PFSK-1 (cell line): ENCODE results near the gene UCKL1.

Experiments used
- FOXP2 ChIP-seq: optimal IDR thresholded peaks from 2 replicates; pipeline ENCODE3; 2011; ENCODE audit warnings: borderline replicate concordance, control low read depth, inconsistent platforms; ENCODE audit not compliant: insufficient read depth; ENCODE audit errors: extremely low read length, extremely low read depth
- POLR2AphosphoS5 ChIP-seq: IDR thresholded peaks from 2 replicates; pipeline ENCODE4 v1.6.1; 2012; ENCODE audit warnings: low read depth, mild to moderate bottlenecking, control low read depth, low read length, moderate library complexity
- SIN3A ChIP-seq: IDR thresholded peaks from 2 replicates; pipeline ENCODE4 v1.6.1; 2012; ENCODE audit warnings: mild to moderate bottlenecking, low read length, moderate library complexity, borderline replicate concordance; ENCODE audit not compliant: insufficient read depth
- TAF1 ChIP-seq: IDR thresholded peaks from 2 replicates; pipeline ENCODE4 v1.6.1; 2012; ENCODE audit warnings: low read length, control low read depth, borderline replicate concordance; ENCODE audit not compliant: insufficient read depth
- TF ChIP-seq, protein P1 (sequence below), 2 experiments: IDR thresholded peaks; 2 replicates each; pipeline versions ENCODE4 v1.6.1 to v1.8.0; 2011 to 2012; ENCODE audit warnings: low read depth in 2 of 2, low read length in 2 of 2, control low read depth in 1 of 2, inconsistent platforms in 1 of 2, mild to moderate bottlenecking in 1 of 2, moderate library complexity in 1 of 2; ENCODE audit not compliant: insufficient read depth in 1 of 2

Gene UCKL1

DNA sequence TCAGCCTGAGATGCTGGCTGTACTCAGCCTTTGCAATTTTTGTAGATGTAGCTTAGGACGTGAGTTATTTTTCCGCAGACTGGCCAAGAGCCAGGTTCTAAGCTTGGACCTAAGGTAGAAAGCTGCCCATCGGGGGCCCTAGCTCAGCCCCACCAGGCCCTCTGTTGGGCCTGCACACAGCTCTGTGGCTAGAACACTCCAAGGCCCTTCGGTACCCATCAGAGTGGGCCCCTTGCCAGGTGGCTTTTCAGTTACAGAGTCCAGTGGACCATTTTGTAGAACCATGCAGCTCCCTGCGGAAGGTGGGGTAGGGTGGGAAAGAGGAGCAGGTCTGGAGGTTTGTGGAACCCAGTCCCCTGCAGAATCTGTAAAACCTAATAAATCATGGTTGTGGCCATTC is 22.6 kb downstream of the UCKL1 start:
- TF ChIP-seq TAF1 (no peak), POLR2AphosphoS5 (no peak), FOXP2 (no peak), SIN3A (no peak)
- TF ChIP-seq, protein P1, sequence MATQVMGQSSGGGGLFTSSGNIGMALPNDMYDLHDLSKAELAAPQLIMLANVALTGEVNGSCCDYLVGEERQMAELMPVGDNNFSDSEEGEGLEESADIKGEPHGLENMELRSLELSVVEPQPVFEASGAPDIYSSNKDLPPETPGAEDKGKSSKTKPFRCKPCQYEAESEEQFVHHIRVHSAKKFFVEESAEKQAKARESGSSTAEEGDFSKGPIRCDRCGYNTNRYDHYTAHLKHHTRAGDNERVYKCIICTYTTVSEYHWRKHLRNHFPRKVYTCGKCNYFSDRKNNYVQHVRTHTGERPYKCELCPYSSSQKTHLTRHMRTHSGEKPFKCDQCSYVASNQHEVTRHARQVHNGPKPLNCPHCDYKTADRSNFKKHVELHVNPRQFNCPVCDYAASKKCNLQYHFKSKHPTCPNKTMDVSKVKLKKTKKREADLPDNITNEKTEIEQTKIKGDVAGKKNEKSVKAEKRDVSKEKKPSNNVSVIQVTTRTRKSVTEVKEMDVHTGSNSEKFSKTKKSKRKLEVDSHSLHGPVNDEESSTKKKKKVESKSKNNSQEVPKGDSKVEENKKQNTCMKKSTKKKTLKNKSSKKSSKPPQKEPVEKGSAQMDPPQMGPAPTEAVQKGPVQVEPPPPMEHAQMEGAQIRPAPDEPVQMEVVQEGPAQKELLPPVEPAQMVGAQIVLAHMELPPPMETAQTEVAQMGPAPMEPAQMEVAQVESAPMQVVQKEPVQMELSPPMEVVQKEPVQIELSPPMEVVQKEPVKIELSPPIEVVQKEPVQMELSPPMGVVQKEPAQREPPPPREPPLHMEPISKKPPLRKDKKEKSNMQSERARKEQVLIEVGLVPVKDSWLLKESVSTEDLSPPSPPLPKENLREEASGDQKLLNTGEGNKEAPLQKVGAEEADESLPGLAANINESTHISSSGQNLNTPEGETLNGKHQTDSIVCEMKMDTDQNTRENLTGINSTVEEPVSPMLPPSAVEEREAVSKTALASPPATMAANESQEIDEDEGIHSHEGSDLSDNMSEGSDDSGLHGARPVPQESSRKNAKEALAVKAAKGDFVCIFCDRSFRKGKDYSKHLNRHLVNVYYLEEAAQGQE (IDR thresholded peaks at IDR 0.05; ENCODE audit: insufficient read depth in 1 of 2, low read depth in 2 of 2, low read length in 2 of 2): no peak

DNA sequence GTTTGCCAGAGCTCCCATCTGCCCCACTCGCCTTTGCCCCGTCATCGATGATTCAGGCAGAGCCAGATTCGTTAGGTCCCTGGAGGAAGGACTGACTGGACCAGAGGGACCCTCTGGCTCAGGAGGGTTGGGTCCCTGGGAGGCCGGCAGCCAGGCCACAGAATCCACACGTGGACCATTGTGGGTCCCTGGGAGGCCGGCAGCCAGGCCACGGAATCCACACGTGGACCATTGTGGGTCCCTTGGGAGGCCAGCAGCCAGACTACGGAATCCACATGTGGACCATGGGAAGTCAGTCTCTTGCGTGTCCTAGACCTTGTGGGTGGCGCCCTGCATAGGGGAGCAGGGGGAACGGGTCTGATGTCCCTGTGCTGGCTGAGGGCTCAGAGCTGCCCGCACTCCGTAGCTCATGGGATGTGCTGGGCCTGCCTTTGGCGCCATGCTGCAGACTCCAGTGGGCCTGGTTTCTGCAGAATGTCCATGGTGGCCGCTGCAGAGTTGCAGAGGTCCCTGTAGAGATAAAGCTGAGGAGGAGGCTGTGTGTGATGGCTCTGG is 23.5 kb downstream of the UCKL1 start:
- TF ChIP-seq TAF1: no peak
- TF ChIP-seq, protein P1 (IDR thresholded peaks at IDR 0.05; ENCODE audit: insufficient read depth in 1 of 2, low read depth in 2 of 2, low read length in 2 of 2): no peak
- no peak for TF ChIP-seq SIN3A
- no peak for TF ChIP-seq POLR2AphosphoS5
- no peak for TF ChIP-seq FOXP2

DNA sequence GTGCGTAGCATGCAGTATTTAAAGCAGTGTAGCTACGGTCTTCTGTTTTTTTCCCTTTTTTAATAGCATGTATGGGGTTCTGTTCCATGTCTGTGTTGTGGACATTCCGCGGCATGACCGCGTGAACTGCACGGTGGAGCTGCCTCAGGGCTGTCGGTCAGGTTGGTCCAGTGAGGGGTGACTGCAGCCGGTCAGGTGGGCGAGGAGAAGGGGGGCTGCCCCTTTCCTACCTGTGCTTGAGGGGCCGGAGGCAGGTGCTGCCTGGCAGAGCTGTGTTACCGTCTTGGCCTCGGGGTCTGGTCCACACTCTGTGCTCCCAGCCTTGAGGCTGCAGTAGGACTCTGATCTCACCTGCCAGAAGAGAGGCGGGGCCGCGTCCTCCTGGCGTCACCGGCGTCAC is 24.5 kb downstream of the UCKL1 start:
- TF ChIP-seq FOXP2: no peak
- TF ChIP-seq, protein P1 (IDR thresholded peaks at IDR 0.05; ENCODE audit: insufficient read depth in 1 of 2, low read depth in 2 of 2, low read length in 2 of 2): no peak
- no peak for TF ChIP-seq TAF1
- no peak for TF ChIP-seq POLR2AphosphoS5
- no peak for TF ChIP-seq SIN3A

- no peak for TF ChIP-seq TAF1
- no peak for TF ChIP-seq FOXP2
- no peak for TF ChIP-seq SIN3A
- no peak for TF ChIP-seq POLR2AphosphoS5
- TF ChIP-seq, protein P1 (IDR thresholded peaks at IDR 0.05; ENCODE audit: insufficient read depth in 1 of 2, low read depth in 2 of 2, low read length in 2 of 2): no peak
Observed at GRCh38 chr20:63930971-63931553, 25.2 kb downstream of the UCKL1 start.
